ENCODE data around the gene GMIP. TPM values are rescaled to one million over a fixed set of nuclear protein-coding genes. Genes with fewer than 3 reads are reported as not detected.

The GMIP gene
- polyA plus RNA-seq, 1 of the 3 experiments (the other 2 are of a cell fraction) = 6.3 TPM

DNA sequence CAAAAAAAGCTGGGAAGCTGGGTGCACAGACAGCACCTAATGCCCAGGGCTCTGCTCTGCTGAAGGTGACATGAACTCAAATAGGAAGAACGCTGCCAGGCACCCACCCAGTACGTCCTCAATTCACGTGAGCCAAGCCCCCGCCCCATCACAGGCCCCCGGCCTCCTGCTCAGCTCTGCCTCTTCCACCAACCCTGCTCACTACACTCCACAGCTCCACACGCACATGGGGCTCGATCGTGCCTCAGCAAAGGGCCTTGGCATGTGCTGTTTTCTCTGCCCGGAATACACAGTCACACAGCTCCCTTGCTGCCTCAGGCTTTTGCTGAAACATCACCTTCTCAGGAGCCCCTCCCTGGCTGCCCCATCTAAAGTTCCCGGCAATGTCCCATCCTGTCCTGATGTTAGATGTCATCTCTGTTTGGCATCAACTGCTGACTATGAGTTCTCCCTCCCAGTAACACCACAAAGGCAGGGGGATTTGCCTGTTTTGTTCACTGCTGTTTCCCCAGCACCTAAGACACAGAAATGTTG is 17.8 kb upstream of the GMIP start (continued):
- TF ChIP-seq CHD2 (IDR thresholded peaks at IDR 0.05; ENCODE audit: low read length, partially characterized antibody) (no peak), GATA2 (CRISPR knock-in tag; IDR thresholded peaks at IDR 0.05) (no peak), MEF2A (IDR thresholded peaks at IDR 0.05; ENCODE audit: borderline replicate concordance, low read depth) (no peak), NRF1 (IDR thresholded peaks at IDR 0.05; ENCODE audit: low read depth, low read length) (no peak)

DNA sequence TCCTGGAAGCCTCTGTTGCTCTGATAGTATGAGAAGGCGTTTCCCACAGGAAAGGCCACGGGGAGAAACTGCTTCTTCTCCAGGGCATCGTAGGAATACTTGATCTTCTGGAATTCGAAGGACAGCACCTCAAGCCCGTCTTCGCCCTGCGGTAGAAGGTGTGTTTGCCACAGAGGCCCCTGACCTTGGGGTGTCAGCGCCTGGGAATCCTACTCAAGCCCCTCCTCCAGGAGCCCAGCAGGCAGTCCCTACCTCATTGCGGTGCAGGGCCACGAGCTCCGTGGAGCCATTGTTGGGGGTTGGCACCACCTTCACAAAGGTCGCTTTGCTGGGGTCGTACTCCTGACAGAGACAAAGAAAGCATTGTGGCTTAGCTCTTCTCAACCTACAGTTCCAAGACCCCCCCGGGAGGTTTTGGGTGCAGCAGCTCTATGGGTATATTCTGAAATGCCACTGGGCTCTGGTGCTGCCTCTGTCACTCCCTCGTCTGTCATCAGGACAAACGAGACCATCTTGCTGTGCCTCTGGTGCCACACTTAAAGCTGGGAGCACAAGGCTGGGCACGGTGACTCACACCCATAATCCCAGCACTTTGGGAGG is 16.3 kb upstream of the GMIP start:
- Histone ChIP-seq H3K27me3 (ENCODE audit: insufficient read depth) (no peaks in the 10 kb centered on the region), H3K79me2 (ENCODE audit: insufficient read depth) (peaks cover 50% of the 10 kb centered on the region), H2AFZ (ENCODE audit: low read depth) (no peak overlapping the region), H4K20me1 (ENCODE audit: insufficient read depth) (peaks cover 31% of the 10 kb centered on the region), H3K4me3 (ENCODE audit: low read depth in 2 of 2, low read length in 1 of 2) (no peak overlapping the region), H3K9me3 (no peaks in the 10 kb centered on the region), H3F3A (replicated peaks; ENCODE audit: insufficient read depth) (no peaks in the 10 kb centered on the region), H3K4me1 (ENCODE audit: control insufficient read depth in 1 of 2, insufficient read depth in 2 of 2, low read depth in 1 of 2, low read length in 1 of 2) (peaks cover 0 to 17% of the 10 kb centered on the region in 2 experiments; a peak in 2 of 4 replicates), H3K4me2 (no peak overlapping the region), H3K9ac (no peak overlapping the region), H3K36me3 (replicated peaks in 1 of 2; ENCODE audit: control insufficient read depth in 1 of 2, insufficient read depth in 2 of 2, low read length in 1 of 2) (peaks cover 15 to 47% of the 10 kb centered on the region in 2 experiments), H3K9me2 (no peaks in the 10 kb centered on the region), H3K27ac (ENCODE audit: low read depth in 2 of 2, low read length in 1 of 2) (no peak overlapping the region)
- WGBS (ENCODE audit: low lambda C conversion rate) = 95% methylated on average over 16 of the region's 17 CpGs
- TF ChIP-seq NFIC (IDR thresholded peaks at IDR 0.05; ENCODE audit: borderline replicate concordance) (no peak), TAF1 (IDR thresholded peaks at IDR 0.05; ENCODE audit: borderline replicate concordance, low read depth, low read length) (no peak)
- CTCF ChIA-PET = interaction anchor here (0.9 to 6.6 kb wide), 3 partner anchors 15 to 128 kb away, joined by 3 to 45 read pairs (median 17); partner anchors contain the start of gene GMIP
- POLR2A ChIA-PET = no interaction called here
- DNase-seq = no peak

GRCh38 chr19:19657397-19657783 is 13.9 kb upstream of the GMIP start:
- Histone ChIP-seq H3K4me2 (no peak overlapping the region), H3K27ac (ENCODE audit: low read depth in 2 of 2, low read length in 1 of 2) (no peak overlapping the region; a peak in 1 of 4 replicates), H3K36me3 (replicated peaks in 1 of 2; ENCODE audit: control insufficient read depth in 1 of 2, insufficient read depth in 2 of 2, low read length in 1 of 2) (peaks cover 15 to 71% of the 10 kb centered on the region in 2 experiments), H2AFZ (ENCODE audit: low read depth) (no peak overlapping the region), H3F3A (replicated peaks; ENCODE audit: insufficient read depth) (no peaks in the 10 kb centered on the region), H3K4me3 (ENCODE audit: low read depth in 2 of 2, low read length in 1 of 2) (no peak overlapping the region), H3K9ac (no peak overlapping the region), H3K4me1 (ENCODE audit: control insufficient read depth in 1 of 2, insufficient read depth in 2 of 2, low read depth in 1 of 2, low read length in 1 of 2) (peaks cover 0 to 14% of the 10 kb centered on the region in 2 experiments; a peak in 2 of 4 replicates), H3K79me2 (ENCODE audit: insufficient read depth) (peaks cover 40% of the 10 kb centered on the region), H3K27me3 (ENCODE audit: insufficient read depth) (no peaks in the 10 kb centered on the region), H3K9me2 (no peaks in the 10 kb centered on the region), H4K20me1 (ENCODE audit: insufficient read depth) (peaks cover 28% of the 10 kb centered on the region), H3K9me3 (no peaks in the 10 kb centered on the region)
- 96% methylated on average over 5 of the region's 10 CpGs for whole genome bisulfite sequencing (ENCODE audit: low lambda C conversion rate)
- ChIA-PET CTCF (interaction anchor here (1.0 to 6.6 kb wide), 3 partner anchors 11 to 126 kb away, joined by 3 to 45 read pairs (median 12); partner anchors contain the start of gene GMIP), POLR2A (no interaction called here)
- TF ChIP-seq NFIC (IDR thresholded peaks at IDR 0.05; ENCODE audit: borderline replicate concordance) = no peak
- no peak for TF ChIP-seq USF2 (IDR thresholded peaks at IDR 0.05; ENCODE audit: borderline replicate concordance, low read depth, low read length)
- TF ChIP-seq CHD2 (IDR thresholded peaks at IDR 0.05; ENCODE audit: low read length, partially characterized antibody) = peak; percentile 15
- DNase-seq = peak; percentile 54

Data from SK-N-SH (cell line).